ENCODE data around the gene KLF16.

DNA sequence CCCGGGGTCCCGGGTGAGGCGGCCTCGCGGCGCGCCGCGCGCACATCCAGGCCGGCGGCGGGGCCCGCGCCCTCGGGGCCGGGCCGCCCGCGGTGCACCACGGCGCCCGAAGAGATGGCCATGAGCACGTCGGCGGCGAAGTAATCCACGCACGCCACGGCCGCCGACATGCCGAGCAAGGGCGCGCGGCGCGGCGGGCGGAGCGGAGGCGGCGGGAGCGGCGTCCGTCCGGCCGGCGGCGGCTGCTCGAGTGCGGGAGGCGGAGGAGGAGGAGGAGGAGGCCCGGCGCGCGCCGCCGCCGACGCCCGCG is at the start of gene KLF16:
- TF ChIP-seq POLR2AphosphoS5 (IDR thresholded peaks at IDR 0.05; ENCODE audit: borderline replicate concordance, low read depth, low read length) = no peak
- TF ChIP-seq EZH2 (IDR thresholded peaks at IDR 0.05) = no peak

Measured in SK-N-MC (cell line).